Measurements from ENCODE around the gene PCSK5.

Gene PCSK5

GRCh38 chr9:76213751-76214150 lies 323.3 kb downstream of the PCSK5 start:
- DNase-seq: no peak

- no peak for DNase-seq
These were observed 324.6 kb downstream of the PCSK5 start for GRCh38 chr9:76215066-76215465.

GRCh38 chr9:76216161-76216649 lies 325.7 kb downstream of the PCSK5 start:
- no peak for DNase-seq

- no peak for DNase-seq
These were observed 327.8 kb downstream of the PCSK5 start for GRCh38 chr9:76218117-76218885.

- no peak for DNase-seq
These were observed 328.5 kb downstream of the PCSK5 start for GRCh38 chr9:76218886-76219445.

GRCh38 chr9:76219560-76220151 lies 329.2 kb downstream of the PCSK5 start:
- DNase-seq: no peak

- DNase-seq: no peak
These were observed 330.9 kb downstream of the PCSK5 start for GRCh38 chr9:76221423-76221822.

- DNase-seq: no peak
These were observed 333.4 kb downstream of the PCSK5 start for GRCh38 chr9:76223749-76224340.

- DNase-seq: no peak
These were observed 336.7 kb downstream of the PCSK5 start for GRCh38 chr9:76227156-76227555.

- no peak for DNase-seq
These were observed 340.5 kb downstream of the PCSK5 start for GRCh38 chr9:76231001-76231400.

- DNase-seq: no peak
These were observed 342.5 kb downstream of the PCSK5 start for GRCh38 chr9:76232861-76233489.

- no peak for DNase-seq
These were observed 350.1 kb downstream of the PCSK5 start for GRCh38 chr9:76240578-76240977.

GRCh38 chr9:76245518-76245917 lies 355.0 kb downstream of the PCSK5 start:
- no peak for DNase-seq

- DNase-seq: no peak
These were observed 356.2 kb downstream of the PCSK5 start for GRCh38 chr9:76246680-76247079.

GRCh38 chr9:76247426-76247825 lies 357.0 kb downstream of the PCSK5 start:
- DNase-seq: no peak

- DNase-seq: no peak
These were observed 358.8 kb downstream of the PCSK5 start for GRCh38 chr9:76249309-76249708.

GRCh38 chr9:76255781-76256455 lies 365.4 kb downstream of the PCSK5 start:
- no peak for DNase-seq

- DNase-seq: no peak
These were observed 366.8 kb downstream of the PCSK5 start for GRCh38 chr9:76257311-76257710.

GRCh38 chr9:76266649-76267283 lies 376.3 kb downstream of the PCSK5 start:
- no peak for DNase-seq

GRCh38 chr9:76267284-76267652 lies 376.8 kb downstream of the PCSK5 start:
- no peak for DNase-seq

- no peak for DNase-seq
These were observed 379.3 kb downstream of the PCSK5 start for GRCh38 chr9:76269789-76270188.

GRCh38 chr9:76271755-76272154 lies 381.3 kb downstream of the PCSK5 start:
- DNase-seq: no peak
